ENCODE data around the gene MEGF11.

The MEGF11 gene

DNA sequence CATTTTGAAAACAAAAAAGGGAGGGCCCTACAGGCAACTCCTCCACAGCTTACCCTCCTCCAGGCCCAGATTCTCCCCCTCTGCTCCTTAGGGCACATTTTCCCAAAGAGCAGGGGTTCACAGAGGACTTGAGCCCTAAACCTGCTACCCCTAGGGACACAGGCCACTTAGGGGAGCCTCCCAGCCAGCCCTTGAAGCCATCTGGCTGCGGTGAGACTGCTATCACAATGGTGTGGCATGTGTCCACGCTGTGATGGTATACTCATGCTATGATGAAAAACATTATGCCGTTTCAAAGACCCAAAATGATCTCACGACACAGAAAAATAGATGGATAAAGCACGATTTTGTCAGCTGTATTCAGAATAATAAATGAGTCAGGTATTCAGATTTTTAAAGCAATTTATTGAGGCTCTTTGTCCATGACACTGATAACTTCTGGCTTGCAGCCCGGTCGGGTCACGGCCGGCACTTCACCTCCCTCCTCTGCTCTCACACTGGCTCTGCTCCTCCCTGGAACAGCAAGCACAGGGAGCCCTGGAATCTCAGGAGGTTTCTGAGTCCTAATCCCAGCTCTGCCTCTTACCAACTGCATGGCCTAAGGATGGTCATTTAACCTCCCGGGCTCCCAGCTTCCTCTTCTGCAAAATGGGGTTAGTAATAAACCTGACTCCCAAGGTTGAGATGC is 115.3 kb downstream of the MEGF11 start:
- Mint-ChIP-seq H3K27me3 (ENCODE audit: low read depth) (peaks cover 30% of the 10 kb centered on the region), H3K27ac (no peak overlapping the region), H3K9me3 (no peaks in the 10 kb centered on the region), H3K36me3 (ENCODE audit: low read depth) (no peaks in the 10 kb centered on the region), H3K4me1 (peaks cover 48% of the 10 kb centered on the region), H3K4me3 (no peak overlapping the region)
- TF ChIP-seq, protein P1, sequence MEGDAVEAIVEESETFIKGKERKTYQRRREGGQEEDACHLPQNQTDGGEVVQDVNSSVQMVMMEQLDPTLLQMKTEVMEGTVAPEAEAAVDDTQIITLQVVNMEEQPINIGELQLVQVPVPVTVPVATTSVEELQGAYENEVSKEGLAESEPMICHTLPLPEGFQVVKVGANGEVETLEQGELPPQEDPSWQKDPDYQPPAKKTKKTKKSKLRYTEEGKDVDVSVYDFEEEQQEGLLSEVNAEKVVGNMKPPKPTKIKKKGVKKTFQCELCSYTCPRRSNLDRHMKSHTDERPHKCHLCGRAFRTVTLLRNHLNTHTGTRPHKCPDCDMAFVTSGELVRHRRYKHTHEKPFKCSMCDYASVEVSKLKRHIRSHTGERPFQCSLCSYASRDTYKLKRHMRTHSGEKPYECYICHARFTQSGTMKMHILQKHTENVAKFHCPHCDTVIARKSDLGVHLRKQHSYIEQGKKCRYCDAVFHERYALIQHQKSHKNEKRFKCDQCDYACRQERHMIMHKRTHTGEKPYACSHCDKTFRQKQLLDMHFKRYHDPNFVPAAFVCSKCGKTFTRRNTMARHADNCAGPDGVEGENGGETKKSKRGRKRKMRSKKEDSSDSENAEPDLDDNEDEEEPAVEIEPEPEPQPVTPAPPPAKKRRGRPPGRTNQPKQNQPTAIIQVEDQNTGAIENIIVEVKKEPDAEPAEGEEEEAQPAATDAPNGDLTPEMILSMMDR (IDR thresholded peaks at IDR 0.05; ENCODE audit: unreplicated experiment in 3 of 3) = no peak

DNA sequence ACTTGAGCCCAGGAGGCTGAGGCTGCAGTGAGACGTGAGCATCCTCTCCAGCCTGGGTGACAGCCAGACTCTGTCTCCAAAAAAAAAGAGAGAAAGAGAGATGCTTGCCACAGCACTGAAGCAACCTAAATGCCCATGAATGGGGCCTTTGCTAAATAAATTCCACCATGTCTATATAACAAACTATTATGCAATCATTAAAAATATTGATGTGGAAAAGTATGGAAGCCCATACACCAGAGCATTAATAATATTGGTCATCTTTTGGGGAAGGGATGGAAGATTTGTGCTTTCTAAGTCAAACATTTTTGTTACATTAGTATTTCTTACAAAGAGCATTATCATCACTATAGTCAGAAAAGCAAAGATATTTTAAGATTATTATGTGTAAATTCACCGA is 116.6 kb downstream of the MEGF11 start:
- Mint-ChIP-seq H3K27me3 (ENCODE audit: low read depth) (peaks cover 24% of the 10 kb centered on the region), H3K9me3 (no peaks in the 10 kb centered on the region), H3K4me3 (no peak overlapping the region), H3K27ac (no peak overlapping the region), H3K4me1 (peaks cover 51% of the 10 kb centered on the region), H3K36me3 (ENCODE audit: low read depth) (no peaks in the 10 kb centered on the region)
- TF ChIP-seq, protein P1 (IDR thresholded peaks at IDR 0.05; ENCODE audit: unreplicated experiment in 3 of 3) = no peak

DNA sequence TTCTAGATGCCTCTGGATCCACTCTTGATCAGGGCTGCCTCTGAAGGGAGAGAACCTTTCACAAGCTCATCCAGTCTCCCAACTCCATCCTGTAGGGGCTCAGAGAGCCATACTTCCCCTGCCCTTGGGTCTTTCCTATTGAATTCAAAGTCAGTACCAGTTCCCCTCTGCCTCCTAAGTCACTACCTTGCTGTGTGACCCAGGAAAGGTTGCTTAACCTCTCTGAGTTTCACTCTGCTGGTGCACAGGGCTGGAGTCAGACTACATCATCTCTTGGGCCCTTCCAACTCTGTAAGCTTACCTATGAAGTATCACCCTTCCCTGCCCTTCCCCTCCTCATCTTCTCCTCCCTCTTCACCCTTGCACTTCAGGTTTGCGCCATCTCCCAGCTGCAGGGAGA is 117.9 kb downstream of the MEGF11 start:
- TF ChIP-seq, protein P1 (IDR thresholded peaks at IDR 0.05; ENCODE audit: unreplicated experiment in 3 of 3) = no peak
- H3K4me3 Mint-ChIP-seq = no peak overlapping the region
- no peaks in the 10 kb centered on the region for H3K36me3 Mint-ChIP-seq (ENCODE audit: low read depth)
- H3K9me3 Mint-ChIP-seq = no peaks in the 10 kb centered on the region
- H3K27me3 Mint-ChIP-seq (ENCODE audit: low read depth) = peaks cover 18% of the 10 kb centered on the region
- H3K4me1 Mint-ChIP-seq = peaks cover 56% of the 10 kb centered on the region
- H3K27ac Mint-ChIP-seq = no peak overlapping the region

DNA sequence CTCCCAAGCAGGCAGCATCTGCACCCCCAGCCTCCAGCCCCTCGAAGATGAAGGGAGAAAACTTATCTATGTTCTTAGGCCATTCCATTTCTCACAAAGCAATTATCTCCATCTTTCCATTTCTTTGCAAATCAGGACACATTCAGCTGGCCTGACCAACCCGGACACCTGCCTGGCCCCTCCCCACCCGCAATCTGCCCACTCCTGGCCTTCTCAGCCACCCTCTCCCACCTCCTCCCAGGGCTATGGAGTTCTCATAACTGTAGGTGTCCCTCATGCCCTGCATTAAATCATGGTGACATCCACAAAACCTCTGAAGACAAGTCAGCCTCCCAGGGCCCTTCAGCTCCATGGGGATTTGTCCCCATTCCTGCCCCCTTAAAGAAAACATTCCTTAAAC is 119.3 kb downstream of the MEGF11 start:
- TF ChIP-seq, protein P1 (IDR thresholded peaks at IDR 0.05; ENCODE audit: unreplicated experiment in 3 of 3) = no peak
- H3K4me1 Mint-ChIP-seq = peaks cover 42% of the 10 kb centered on the region
- H3K27me3 Mint-ChIP-seq (ENCODE audit: low read depth) = peaks cover 19% of the 10 kb centered on the region
- no peaks in the 10 kb centered on the region for H3K9me3 Mint-ChIP-seq
- no peaks in the 10 kb centered on the region for H3K36me3 Mint-ChIP-seq (ENCODE audit: low read depth)
- no peak overlapping the region for H3K4me3 Mint-ChIP-seq
- no peak overlapping the region for H3K27ac Mint-ChIP-seq

DNA sequence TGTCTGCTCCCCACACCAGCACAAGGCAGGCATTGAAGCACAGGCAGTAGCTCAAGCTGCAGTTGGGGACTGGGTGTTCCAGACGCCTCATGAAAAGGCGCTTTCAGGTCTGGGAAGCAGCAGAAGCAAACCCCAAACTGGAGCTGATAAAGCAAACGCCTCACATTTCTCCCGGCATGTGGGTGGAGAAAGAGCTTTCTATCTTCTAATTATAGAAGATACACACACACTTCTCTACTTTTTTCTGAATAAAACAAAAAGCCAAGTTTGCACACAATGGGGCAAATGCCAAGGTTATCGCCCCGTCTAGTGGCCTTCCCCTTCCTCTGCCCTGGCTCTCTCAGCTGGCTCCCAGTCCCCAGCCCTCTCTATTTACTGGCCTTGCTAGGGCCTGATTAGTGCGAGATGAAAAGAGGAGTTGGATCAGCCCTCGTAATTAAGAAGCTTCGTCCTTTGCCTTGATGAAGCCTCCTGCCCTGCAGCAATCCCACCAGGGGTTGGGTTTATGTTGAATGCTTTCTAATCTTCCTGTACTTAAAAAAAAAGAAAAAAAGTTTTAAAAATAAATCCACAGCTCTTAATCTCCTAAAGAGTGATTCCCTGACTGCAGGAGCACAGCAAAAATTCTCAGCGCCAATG is 120.2 kb downstream of the MEGF11 start:
- no peak overlapping the region for H3K27ac Mint-ChIP-seq
- peaks cover 34% of the 10 kb centered on the region for H3K4me1 Mint-ChIP-seq
- TF ChIP-seq, protein P1 (IDR thresholded peaks at IDR 0.05; ENCODE audit: unreplicated experiment in 3 of 3) = no peak
- H3K4me3 Mint-ChIP-seq = no peak overlapping the region
- H3K36me3 Mint-ChIP-seq (ENCODE audit: low read depth) = no peaks in the 10 kb centered on the region
- no peaks in the 10 kb centered on the region for H3K9me3 Mint-ChIP-seq
- peaks cover 23% of the 10 kb centered on the region for H3K27me3 Mint-ChIP-seq (ENCODE audit: low read depth)
